ENCODE data around the gene TACC2.

DNA sequence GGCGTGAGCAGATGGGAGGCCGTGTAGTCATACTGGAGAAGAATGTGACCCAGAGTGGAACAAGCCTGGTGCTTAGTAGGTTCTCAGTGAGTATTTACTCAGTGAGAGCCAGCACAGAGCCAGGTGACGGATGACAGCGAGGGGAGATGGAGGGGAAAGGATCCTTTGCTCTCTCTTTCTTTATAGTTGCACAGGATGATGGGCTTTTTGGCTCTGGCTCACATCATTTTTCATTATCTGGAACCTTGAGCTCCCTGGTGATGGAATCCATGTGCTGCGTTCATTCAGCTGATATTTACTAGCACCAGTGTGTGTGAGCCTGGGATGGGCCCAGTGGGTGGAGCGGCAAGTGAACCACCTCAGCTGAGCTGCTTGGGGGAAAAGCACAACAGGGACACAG is 299.3 kb downstream of the TACC2 start:
- TF ChIP-seq, protein P1, sequence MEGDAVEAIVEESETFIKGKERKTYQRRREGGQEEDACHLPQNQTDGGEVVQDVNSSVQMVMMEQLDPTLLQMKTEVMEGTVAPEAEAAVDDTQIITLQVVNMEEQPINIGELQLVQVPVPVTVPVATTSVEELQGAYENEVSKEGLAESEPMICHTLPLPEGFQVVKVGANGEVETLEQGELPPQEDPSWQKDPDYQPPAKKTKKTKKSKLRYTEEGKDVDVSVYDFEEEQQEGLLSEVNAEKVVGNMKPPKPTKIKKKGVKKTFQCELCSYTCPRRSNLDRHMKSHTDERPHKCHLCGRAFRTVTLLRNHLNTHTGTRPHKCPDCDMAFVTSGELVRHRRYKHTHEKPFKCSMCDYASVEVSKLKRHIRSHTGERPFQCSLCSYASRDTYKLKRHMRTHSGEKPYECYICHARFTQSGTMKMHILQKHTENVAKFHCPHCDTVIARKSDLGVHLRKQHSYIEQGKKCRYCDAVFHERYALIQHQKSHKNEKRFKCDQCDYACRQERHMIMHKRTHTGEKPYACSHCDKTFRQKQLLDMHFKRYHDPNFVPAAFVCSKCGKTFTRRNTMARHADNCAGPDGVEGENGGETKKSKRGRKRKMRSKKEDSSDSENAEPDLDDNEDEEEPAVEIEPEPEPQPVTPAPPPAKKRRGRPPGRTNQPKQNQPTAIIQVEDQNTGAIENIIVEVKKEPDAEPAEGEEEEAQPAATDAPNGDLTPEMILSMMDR (IDR thresholded peaks at IDR 0.05) = no peak
- TF ChIP-seq POLR2AphosphoS5 (IDR thresholded peaks at IDR 0.05) (no peak), POLR2A (IDR thresholded peaks at IDR 0.05) (no peak)
